ENCODE data around the gene CAPN14.

DNA sequence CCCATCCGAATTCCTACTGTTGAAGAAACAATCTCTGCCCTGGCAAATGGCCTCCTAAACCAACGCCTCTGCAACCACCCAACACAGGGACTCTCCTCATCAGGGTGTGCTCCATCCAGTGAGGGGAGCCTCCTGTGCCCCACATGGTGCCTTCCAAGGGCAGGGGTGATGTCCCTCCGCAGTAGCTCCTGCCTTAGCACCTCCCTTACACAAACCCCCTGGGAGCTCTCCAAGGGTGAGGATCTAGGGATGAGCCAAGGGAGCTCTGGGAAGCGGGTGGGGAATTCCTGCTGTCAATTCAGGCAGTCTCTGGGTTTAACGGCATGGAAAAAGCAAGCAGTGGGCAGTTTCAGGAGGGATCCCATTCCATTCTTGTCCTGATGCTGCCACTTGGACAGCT is 82.8 kb downstream of the CAPN14 start:
- TF ChIP-seq, protein P1, sequence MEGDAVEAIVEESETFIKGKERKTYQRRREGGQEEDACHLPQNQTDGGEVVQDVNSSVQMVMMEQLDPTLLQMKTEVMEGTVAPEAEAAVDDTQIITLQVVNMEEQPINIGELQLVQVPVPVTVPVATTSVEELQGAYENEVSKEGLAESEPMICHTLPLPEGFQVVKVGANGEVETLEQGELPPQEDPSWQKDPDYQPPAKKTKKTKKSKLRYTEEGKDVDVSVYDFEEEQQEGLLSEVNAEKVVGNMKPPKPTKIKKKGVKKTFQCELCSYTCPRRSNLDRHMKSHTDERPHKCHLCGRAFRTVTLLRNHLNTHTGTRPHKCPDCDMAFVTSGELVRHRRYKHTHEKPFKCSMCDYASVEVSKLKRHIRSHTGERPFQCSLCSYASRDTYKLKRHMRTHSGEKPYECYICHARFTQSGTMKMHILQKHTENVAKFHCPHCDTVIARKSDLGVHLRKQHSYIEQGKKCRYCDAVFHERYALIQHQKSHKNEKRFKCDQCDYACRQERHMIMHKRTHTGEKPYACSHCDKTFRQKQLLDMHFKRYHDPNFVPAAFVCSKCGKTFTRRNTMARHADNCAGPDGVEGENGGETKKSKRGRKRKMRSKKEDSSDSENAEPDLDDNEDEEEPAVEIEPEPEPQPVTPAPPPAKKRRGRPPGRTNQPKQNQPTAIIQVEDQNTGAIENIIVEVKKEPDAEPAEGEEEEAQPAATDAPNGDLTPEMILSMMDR (IDR thresholded peaks at IDR 0.05): no peak
- no peak for TF ChIP-seq POLR2AphosphoS5 (IDR thresholded peaks at IDR 0.05)
- TF ChIP-seq POLR2A (IDR thresholded peaks at IDR 0.05): no peak
- no peak for TF ChIP-seq EP300 (IDR thresholded peaks at IDR 0.05)

Measured in gastroesophageal sphincter (tissue), 3 donors.